Neural cell (in vitro differentiated cells): ENCODE results near the gene NGF.

ENCODE experiments used
- CTCF ChIP-seq: fragments of 450-650 bp; IDR thresholded peaks from 2 replicates; pipeline ENCODE4 v1.5.1; 2014; ENCODE audit warnings: antibody characterized with exemption, mild to moderate bottlenecking, moderate library complexity; ENCODE audit not compliant: poor library complexity, severe bottlenecking
- POLR2AphosphoS5 ChIP-seq: IDR thresholded peaks from 2 replicates; pipeline ENCODE4 v1.6.1; 2012

- TF ChIP-seq CTCF (no peak), POLR2AphosphoS5 (no peak)
Observed at GRCh38 chr1:115338457-115338820, 390 bp upstream of the NGF start.
